ENCODE measurements around the gene NUDT21.
"Not testable (repeated sequence)": the region's sequence is repeated elsewhere in the genome, so short reads cannot be mapped to it uniquely, and the experiment has no call there.

Gene NUDT21

GRCh38 chr16:56450986-56451752 is at the start of gene NUDT21, which contains the start of gene OGFOD1:
TSS of gene NUDT21 (minus strand) at chr16:56451332. CDS start at chr16:56451202, 130 bp downstream.
TSS of gene OGFOD1 (plus strand) at chr16:56451554. CDS start at chr16:56451613, 59 bp downstream.
- peak; percentile 99 for DNase-seq (ENCODE audit: low read depth, low spot score)

GRCh38 chr16:56493815-56494214 is 42.7 kb upstream of the NUDT21 start:
- DNase-seq (ENCODE audit: low read depth, low spot score): no peak

GRCh38 chr16:56493126-56493525 is 42.0 kb upstream of the NUDT21 start:
- no peak for DNase-seq (ENCODE audit: low read depth, low spot score)

GRCh38 chr16:56491657-56492261 is 40.6 kb upstream of the NUDT21 start:
- DNase-seq (ENCODE audit: low read depth, low spot score): no peak

GRCh38 chr16:56488868-56489267 is 37.7 kb upstream of the NUDT21 start:
- DNase-seq (ENCODE audit: low read depth, low spot score): not testable (repeated sequence)

- DNase-seq (ENCODE audit: low read depth, low spot score): no peak
Measured at GRCh38 chr16:56488035-56488434, 36.9 kb upstream of the NUDT21 start.

GRCh38 chr16:56483394-56483793 is 32.3 kb upstream of the NUDT21 start:
- DNase-seq (ENCODE audit: low read depth, low spot score): no peak

GRCh38 chr16:56482683-56483236 is 31.6 kb upstream of the NUDT21 start:
- DNase-seq (ENCODE audit: low read depth, low spot score): no peak

GRCh38 chr16:56481468-56482122 is 30.5 kb upstream of the NUDT21 start:
- no peak for DNase-seq (ENCODE audit: low read depth, low spot score)

- no peak for DNase-seq (ENCODE audit: low read depth, low spot score)
Measured at GRCh38 chr16:56480776-56481467, 29.8 kb upstream of the NUDT21 start.

- no peak for DNase-seq (ENCODE audit: low read depth, low spot score)
Measured at GRCh38 chr16:56479469-56479868, 28.3 kb upstream of the NUDT21 start.

GRCh38 chr16:56478281-56479049 is 27.3 kb upstream of the NUDT21 start:
- no peak for DNase-seq (ENCODE audit: low read depth, low spot score)

GRCh38 chr16:56477096-56477878 is 26.2 kb upstream of the NUDT21 start:
- DNase-seq (ENCODE audit: low read depth, low spot score): peak; percentile 87

GRCh38 chr16:56475201-56475600 is 24.1 kb upstream of the NUDT21 start:
- DNase-seq (ENCODE audit: low read depth, low spot score): no peak

GRCh38 chr16:56470666-56471065 is 19.5 kb upstream of the NUDT21 start:
- no peak for DNase-seq (ENCODE audit: low read depth, low spot score)

- DNase-seq (ENCODE audit: low read depth, low spot score): no peak
Measured at GRCh38 chr16:56470232-56470631, 19.1 kb upstream of the NUDT21 start.

GRCh38 chr16:56469748-56470147 is 18.6 kb upstream of the NUDT21 start:
- DNase-seq (ENCODE audit: low read depth, low spot score): no peak

- no peak for DNase-seq (ENCODE audit: low read depth, low spot score)
Measured at GRCh38 chr16:56468800-56469199, 17.7 kb upstream of the NUDT21 start.

GRCh38 chr16:56466344-56466743 is 15.2 kb upstream of the NUDT21 start:
- DNase-seq (ENCODE audit: low read depth, low spot score): no peak

- DNase-seq (ENCODE audit: low read depth, low spot score): no peak
Measured at GRCh38 chr16:56463153-56463552, 12.0 kb upstream of the NUDT21 start.

Data from astrocyte of the hippocampus (primary cell).